DND-41 (cell line): Measurements from ENCODE around the gene MCF2L.

ENCODE experiments used
- ATAC-seq: fragments of 200-7000 bp; cut with Tn5 transposase; 3 replicates; pipeline ENCODE4 v1.9.1; 2021; ENCODE audit warnings: low read depth; ENCODE audit not compliant: insufficient read depth
- DNase-seq: peaks from one replicate; pipeline ENCODE4 v3.0.0-alpha.2; 2020
- H2AFZ ChIP-seq: 2 replicates; pipeline ENCODE4 v1.6.0; 2012; ENCODE audit warnings: low read depth, low read length
- H3K27ac ChIP-seq: 2 replicates; pipeline ENCODE4 v1.5.1; 2012; ENCODE audit warnings: low read length, inconsistent platforms
- H3K27me3 ChIP-seq: fragments of 200-600 bp; sonication (generic); 2 replicates; pipeline ENCODE4 v1.6.0; 2012; ENCODE audit warnings: low read length, mild to moderate bottlenecking, inconsistent platforms; ENCODE audit not compliant: insufficient read depth, poor library complexity
- H3K36me3 ChIP-seq: 2 replicates; pipeline ENCODE4 v1.5.1; 2012; ENCODE audit warnings: low read length, inconsistent platforms; ENCODE audit not compliant: insufficient read depth
- H3K4me1 ChIP-seq: 2 replicates; pipeline ENCODE4 v1.5.1; 2012; ENCODE audit warnings: mild to moderate bottlenecking, low read length; ENCODE audit not compliant: insufficient read depth
- H3K4me2 ChIP-seq: 2 replicates; pipeline ENCODE4 v1.6.0; 2012; ENCODE audit warnings: mild to moderate bottlenecking, moderate library complexity, low read length, inconsistent platforms; ENCODE audit not compliant: insufficient read depth
- H3K4me3 ChIP-seq, 2 experiments: fragments of 200-600 bp in 1 of 2; shearing (Covaris generic) in 1 of 2; 2 replicates each; pipeline ENCODE4 v1.5.1; 2012 to 2016; ENCODE audit warnings: inconsistent platforms in 2 of 2, low read length in 2 of 2, mild to moderate bottlenecking in 2 of 2, low read depth in 1 of 2, moderate library complexity in 1 of 2
- H3K79me2 ChIP-seq: 2 replicates; pipeline ENCODE4 v1.6.0; 2012; ENCODE audit warnings: low read length, inconsistent platforms; ENCODE audit not compliant: insufficient read depth
- H3K9ac ChIP-seq: 2 replicates; pipeline ENCODE4 v1.6.0; 2012; ENCODE audit warnings: low read depth, mild to moderate bottlenecking, inconsistent platforms, low read length, moderate library complexity
- H3K9me3 ChIP-seq: 2 replicates; pipeline ENCODE4 v1.5.1; 2012; ENCODE audit warnings: low read length, moderate library complexity, mild to moderate bottlenecking, inconsistent platforms; ENCODE audit not compliant: insufficient read depth, severe bottlenecking
- H4K20me1 ChIP-seq: 2 replicates; pipeline ENCODE4 v1.6.0; 2012; ENCODE audit warnings: low read length; ENCODE audit not compliant: insufficient read depth
- EZH2 ChIP-seq: IDR thresholded peaks from 3 replicates; pipeline ENCODE4 v1.6.1; 2012; ENCODE audit warnings: borderline replicate concordance, low read depth, mild to moderate bottlenecking, moderate library complexity, low read length, inconsistent platforms; ENCODE audit not compliant: severe bottlenecking
- TF ChIP-seq, protein P1 (sequence below): IDR thresholded peaks from 2 replicates; pipeline ENCODE4 v1.5.1; 2012; ENCODE audit warnings: borderline replicate concordance, low read length, moderate library complexity, mild to moderate bottlenecking; ENCODE audit not compliant: poor library complexity, severe bottlenecking; ENCODE audit errors: extremely low read depth

The MCF2L gene

DNA sequence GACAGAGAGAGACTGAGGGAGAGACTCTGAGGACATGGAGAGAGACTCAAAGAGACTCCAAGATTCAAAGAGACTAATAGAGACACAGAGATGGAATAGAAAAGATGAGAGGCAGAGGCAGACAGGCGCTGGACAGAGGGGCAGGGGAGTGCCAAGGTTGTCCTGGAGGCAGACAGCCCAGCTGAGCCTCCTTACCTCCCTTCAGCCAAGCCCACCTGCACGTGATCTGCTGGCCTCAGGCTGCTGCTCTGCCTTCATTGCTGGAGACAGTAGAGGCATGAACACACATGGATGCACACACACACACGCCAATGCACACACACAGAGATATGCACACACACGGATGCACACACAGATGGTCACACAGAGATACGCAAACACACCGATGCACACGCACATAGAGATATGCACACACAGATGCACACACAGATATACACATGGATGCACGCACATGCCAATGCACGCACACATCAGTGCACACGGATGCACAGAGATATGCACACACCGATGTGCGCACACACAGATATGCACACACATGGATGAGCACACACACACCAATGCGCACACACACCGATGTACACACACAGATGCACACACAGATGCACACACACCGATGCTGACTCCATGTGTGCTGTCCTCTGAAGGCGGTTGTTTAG is 150.3 kb downstream of the MCF2L start:
- TF ChIP-seq, protein P1, sequence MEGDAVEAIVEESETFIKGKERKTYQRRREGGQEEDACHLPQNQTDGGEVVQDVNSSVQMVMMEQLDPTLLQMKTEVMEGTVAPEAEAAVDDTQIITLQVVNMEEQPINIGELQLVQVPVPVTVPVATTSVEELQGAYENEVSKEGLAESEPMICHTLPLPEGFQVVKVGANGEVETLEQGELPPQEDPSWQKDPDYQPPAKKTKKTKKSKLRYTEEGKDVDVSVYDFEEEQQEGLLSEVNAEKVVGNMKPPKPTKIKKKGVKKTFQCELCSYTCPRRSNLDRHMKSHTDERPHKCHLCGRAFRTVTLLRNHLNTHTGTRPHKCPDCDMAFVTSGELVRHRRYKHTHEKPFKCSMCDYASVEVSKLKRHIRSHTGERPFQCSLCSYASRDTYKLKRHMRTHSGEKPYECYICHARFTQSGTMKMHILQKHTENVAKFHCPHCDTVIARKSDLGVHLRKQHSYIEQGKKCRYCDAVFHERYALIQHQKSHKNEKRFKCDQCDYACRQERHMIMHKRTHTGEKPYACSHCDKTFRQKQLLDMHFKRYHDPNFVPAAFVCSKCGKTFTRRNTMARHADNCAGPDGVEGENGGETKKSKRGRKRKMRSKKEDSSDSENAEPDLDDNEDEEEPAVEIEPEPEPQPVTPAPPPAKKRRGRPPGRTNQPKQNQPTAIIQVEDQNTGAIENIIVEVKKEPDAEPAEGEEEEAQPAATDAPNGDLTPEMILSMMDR, result no peak
- TF ChIP-seq EZH2, result no peak
- H3K79me2 ChIP-seq, result no peaks in the 10 kb centered on the region
- H4K20me1 ChIP-seq, result no peaks in the 10 kb centered on the region
- H2AFZ ChIP-seq, result no peak overlapping the region
- no peak overlapping the region for H3K9ac ChIP-seq
- no peaks in the 10 kb centered on the region for H3K36me3 ChIP-seq
- no peaks in the 10 kb centered on the region for H3K4me1 ChIP-seq
- H3K9me3 ChIP-seq, result no peaks in the 10 kb centered on the region
- no peak overlapping the region for H3K27ac ChIP-seq
- ATAC-seq, result no peak
- H3K4me3 ChIP-seq, result no peak overlapping the region
- H3K4me2 ChIP-seq, result no peak overlapping the region
- no peak for DNase-seq
- no peaks in the 10 kb centered on the region for H3K27me3 ChIP-seq

GRCh38 chr13:113119822-113120189 is 150.8 kb downstream of the MCF2L start:
- H2AFZ ChIP-seq, result no peak overlapping the region
- no peaks in the 10 kb centered on the region for H4K20me1 ChIP-seq
- ATAC-seq (no peak), DNase-seq (no peak)
- H3K27ac ChIP-seq, result no peak overlapping the region
- no peaks in the 10 kb centered on the region for H3K27me3 ChIP-seq
- H3K9me3 ChIP-seq, result no peaks in the 10 kb centered on the region
- no peaks in the 10 kb centered on the region for H3K4me1 ChIP-seq
- H3K4me3 ChIP-seq, result no peak overlapping the region
- no peaks in the 10 kb centered on the region for H3K36me3 ChIP-seq
- no peak overlapping the region for H3K4me2 ChIP-seq
- TF ChIP-seq, protein P1, result no peak
- TF ChIP-seq EZH2, result no peak
- H3K79me2 ChIP-seq, result no peaks in the 10 kb centered on the region
- no peak overlapping the region for H3K9ac ChIP-seq

DNA sequence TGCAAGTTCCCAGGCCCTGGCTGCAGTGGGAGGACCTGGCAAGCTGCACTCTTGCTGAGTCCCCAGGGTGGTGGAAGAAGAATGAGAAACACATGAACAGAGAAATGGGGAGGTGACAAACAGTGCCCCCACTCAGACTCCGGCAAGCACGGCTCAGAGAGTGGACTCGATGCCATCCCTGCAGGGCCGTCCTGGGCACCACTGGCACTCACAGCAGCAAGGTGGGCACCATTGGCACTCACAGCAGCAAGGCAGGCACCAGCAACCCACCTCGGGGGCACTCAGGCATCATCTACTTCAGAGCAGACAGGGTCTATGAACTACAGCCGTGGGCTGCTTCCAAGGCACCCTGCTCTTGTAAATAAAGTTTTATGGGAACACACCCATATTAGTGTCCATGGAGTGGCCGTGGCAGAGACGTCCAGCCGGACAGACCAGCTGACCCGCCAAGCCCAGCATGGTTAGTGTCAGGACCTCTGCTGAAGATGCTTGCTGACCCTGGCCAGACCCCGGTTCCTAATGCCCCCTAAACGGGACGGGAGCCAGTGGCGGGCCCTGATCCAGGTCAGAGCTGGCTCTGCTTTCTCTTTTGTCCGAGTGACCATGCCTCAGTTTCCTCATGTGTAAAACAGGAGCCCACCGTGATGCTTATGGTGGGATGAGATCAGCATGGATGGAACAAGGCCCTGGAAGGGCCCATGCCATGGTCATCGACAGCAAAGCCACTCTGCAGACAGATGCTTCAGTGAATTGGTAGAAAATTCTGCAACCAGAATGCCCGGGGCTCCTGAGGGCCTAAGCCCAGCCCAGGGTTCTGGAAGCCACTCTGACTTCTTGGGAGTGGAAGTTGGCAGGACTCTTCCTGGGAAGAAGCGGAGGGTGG is 151.5 kb downstream of the MCF2L start:
- no peak for TF ChIP-seq EZH2
- TF ChIP-seq, protein P1, result no peak
- DNase-seq (no peak), ATAC-seq (no peak)
- Histone ChIP-seq H3K27ac (no peak overlapping the region), H3K4me2 (no peak overlapping the region), H3K9ac (no peak overlapping the region), H3K36me3 (no peaks in the 10 kb centered on the region), H3K79me2 (no peaks in the 10 kb centered on the region), H3K4me3 (no peak overlapping the region), H3K27me3 (no peaks in the 10 kb centered on the region), H3K9me3 (no peaks in the 10 kb centered on the region), H3K4me1 (no peaks in the 10 kb centered on the region), H2AFZ (no peak overlapping the region), H4K20me1 (no peaks in the 10 kb centered on the region)
